ENCODE results near the gene PRSS12.
A peak's percentile ranks its signal among the peaks of the same experiment; 100 is the strongest.
"Not testable (repeated sequence)": the region's sequence is repeated elsewhere in the genome, so short reads cannot be mapped to it uniquely, and the experiment has no call there.

Gene PRSS12

DNA sequence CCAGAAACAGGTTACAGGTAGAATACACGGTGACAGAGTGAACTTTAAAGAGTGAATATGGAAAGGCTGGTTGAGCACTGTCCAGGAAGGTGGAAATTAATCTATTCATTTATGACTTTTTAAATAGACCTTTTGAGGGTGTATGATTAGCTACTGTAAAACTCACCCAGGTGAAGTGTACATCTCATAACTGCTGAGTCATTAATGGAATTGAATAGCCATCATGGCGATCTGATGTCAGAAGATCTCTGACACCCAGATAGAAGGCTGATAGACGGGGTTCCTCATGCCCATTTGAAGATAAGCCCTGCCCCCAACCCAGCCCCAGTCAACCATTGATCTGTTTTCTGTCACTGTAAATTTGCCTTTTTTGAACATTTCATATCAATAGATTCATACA is 84.0 kb downstream of the PRSS12 start (continued):
- TF ChIP-seq CSRNP3 (CRISPR knock-in tag; IDR thresholded peaks at IDR 0.05): no peak
- no peak for TF ChIP-seq GLIS3 (CRISPR knock-in tag; IDR thresholded peaks at IDR 0.05)
- TF ChIP-seq ZNF8 (CRISPR knock-in tag; IDR thresholded peaks at IDR 0.05): no peak
- TF ChIP-seq ZNF565 (CRISPR knock-in tag; conservative IDR thresholded peaks at IDR 0.05; ENCODE audit: low read depth): no peak
- TF ChIP-seq ZNF70 (CRISPR knock-in tag; IDR thresholded peaks at IDR 0.05): no peak
- TF ChIP-seq ZFP30 (CRISPR knock-in tag; IDR thresholded peaks at IDR 0.05): no peak
- TF ChIP-seq ZFP3 (CRISPR knock-in tag; IDR thresholded peaks at IDR 0.05): no peak
- no peak for TF ChIP-seq SNAI2 (CRISPR knock-in tag; IDR thresholded peaks at IDR 0.05)

DNA sequence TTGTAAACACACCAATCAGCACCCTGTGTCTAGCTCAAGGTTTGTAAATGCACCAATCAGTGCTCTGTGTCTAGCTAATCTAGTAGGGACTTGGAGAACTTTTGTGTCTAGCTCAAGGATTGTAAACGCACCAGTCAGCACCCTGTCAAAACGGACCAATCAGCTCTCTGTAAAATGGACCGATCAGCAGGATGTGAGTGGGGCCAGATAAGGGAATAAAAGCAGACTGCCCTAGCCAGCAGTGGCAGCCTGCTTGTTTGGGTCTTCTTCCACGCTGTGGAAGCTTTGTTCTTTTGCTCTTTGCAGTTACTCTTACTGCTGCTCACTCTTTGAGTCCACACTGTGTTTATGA is 86.7 kb downstream of the PRSS12 start:
- ATAC-seq: not testable (repeated sequence)

- TF ChIP-seq GLIS3 (CRISPR knock-in tag; IDR thresholded peaks at IDR 0.05): no peak
- TF ChIP-seq TOX (CRISPR knock-in tag; IDR thresholded peaks at IDR 0.05; ENCODE audit: borderline replicate concordance): no peak
- no peak for TF ChIP-seq PATZ1 (CRISPR knock-in tag; IDR thresholded peaks at IDR 0.05; ENCODE audit: borderline replicate concordance)
- peak; percentile 78 for TF ChIP-seq ZFP3 (CRISPR knock-in tag; IDR thresholded peaks at IDR 0.05)
- ATAC-seq: peak; percentile 90
Measured at GRCh38 chr4:118265312-118266144, 87.3 kb downstream of the PRSS12 start.

DNA sequence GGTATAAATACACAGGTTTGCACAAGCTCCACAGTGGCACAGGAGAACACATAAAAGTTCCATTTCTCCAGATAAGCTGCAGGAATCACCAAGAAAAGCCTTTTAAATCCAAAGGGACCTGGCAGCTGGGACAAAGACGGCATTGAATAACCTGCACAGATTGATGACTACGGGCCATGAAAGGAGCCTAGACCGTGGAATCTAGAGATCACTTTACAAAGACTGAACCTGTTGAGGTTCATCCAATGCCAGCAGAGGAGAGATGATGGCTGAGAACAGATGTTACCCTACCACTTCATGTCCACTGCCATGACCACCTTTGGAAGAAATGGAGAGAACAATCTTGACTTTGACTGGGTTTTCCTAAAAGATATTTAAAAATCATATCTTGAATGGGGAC is 88.7 kb downstream of the PRSS12 start:
- TF ChIP-seq CREB5 (CRISPR knock-in tag; IDR thresholded peaks at IDR 0.05; ENCODE audit: low read depth) (no peak), CSDC2 (CRISPR knock-in tag; IDR thresholded peaks at IDR 0.05) (no peak), GLIS3 (CRISPR knock-in tag; IDR thresholded peaks at IDR 0.05) (no peak), ZC3H10 (CRISPR knock-in tag; IDR thresholded peaks at IDR 0.05) (no peak), POU6F1 (CRISPR knock-in tag; IDR thresholded peaks at IDR 0.05; ENCODE audit: borderline replicate concordance, low read depth) (no peak), BACH2 (CRISPR knock-in tag; IDR thresholded peaks at IDR 0.05; ENCODE audit: borderline replicate concordance) (no peak), CSRNP3 (CRISPR knock-in tag; IDR thresholded peaks at IDR 0.05) (no peak), ZFP3 (CRISPR knock-in tag; IDR thresholded peaks at IDR 0.05) (no peak), PATZ1 (CRISPR knock-in tag; IDR thresholded peaks at IDR 0.05; ENCODE audit: borderline replicate concordance) (no peak)
- no peak for ATAC-seq
